HG03097 (cell line): ENCODE results near the gene ATE1.
"Not testable (repeated sequence)": the region's sequence is repeated elsewhere in the genome, so short reads cannot be mapped to it uniquely, and the experiment has no call there.

ENCODE experiments used
- ATAC-seq: cut with Tn5 transposase; IDR thresholded peaks from one replicate; pipeline ENCODE4 v1.9.1; 2021; ENCODE audit not compliant: unreplicated experiment, low FRiP score

ATE1 gene

DNA sequence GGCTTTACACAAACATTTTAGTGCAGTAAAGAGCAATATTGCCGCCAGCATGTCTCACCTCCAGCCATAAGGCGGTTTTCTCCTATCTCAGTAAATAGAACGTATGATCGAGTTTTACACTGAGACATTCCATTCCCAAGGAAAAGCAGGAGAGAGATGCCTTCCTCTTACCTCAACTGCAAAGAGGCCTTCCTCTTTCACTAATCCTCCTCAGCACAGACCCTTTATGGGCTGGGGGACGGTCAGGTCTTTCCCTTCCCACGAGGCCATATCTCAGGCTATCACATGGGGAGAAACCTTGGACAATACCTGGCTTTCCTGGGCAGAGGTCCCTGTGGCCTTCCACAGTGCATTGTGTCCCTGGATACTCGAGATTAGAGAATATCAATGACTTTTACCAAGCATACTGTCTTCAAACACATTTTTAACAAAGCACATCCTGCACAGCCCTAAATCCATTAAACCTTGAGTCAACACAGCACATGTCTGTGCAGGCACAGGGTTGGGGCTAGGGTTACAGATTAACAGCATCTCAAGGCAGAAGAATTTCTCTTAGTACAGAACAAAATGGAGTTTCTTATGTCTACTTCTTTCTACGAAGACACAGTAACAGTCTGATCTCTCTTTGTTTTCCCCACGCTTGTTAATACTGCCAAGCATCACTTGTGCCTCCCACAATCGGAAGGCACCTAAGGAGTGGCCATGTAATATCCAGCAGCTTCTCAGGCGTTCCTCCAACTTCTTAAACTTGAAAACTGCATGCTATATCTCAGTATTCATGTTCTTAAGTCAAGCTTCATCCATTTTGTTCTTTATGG, 2.6 kb upstream of the ATE1 start:
- ATAC-seq: not testable (repeated sequence)

DNA sequence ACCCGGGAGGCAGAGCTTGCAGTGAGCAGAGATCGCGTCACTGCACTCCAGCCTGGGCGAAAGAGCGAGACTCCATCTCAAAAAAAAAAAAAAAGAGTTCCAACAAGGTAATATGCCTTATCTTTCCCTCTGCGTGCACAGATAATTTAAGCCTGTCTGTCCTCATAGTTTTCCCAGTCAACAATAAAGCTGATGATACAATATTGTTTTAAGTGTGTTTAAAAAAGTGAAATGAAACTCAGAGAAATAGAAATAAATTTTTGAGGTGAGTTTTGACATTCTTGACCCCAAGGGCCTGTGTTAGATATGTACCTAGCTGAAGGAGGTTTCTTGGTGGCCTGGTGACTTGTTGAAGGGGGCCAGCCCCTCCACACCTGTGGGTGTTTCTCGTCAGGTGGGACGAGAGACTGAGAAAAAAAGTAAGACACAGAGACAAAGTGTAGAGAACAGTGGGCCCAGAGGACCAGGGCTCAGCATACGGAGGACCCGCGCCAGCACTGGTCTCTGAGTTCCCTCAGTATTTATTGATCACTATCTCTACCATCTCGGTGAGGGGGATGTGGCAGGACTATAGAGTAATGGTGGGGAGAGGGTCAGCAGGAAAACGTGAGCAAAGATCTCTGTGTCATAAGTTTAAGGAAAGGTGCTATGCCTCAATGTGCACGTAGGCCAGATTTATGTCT, 1.9 kb upstream of the ATE1 start:
- ATAC-seq: not testable (repeated sequence)

DNA sequence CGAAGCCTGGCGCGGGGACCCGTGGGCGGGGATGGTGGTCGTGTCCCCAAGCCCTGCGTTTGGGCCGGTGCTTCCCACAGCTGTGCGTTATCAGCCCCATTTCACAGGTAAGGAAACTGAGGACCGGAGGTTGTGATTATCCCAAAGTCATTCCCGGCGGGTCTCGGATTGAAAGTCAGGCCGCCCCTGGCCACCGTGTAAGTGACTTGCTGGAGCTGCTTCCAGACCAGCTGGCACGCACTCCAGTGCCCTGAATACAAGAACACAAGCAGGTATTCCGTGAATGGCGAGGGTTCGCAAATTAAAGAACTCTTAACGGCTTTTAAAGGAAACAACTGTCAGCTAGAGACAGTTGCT, 675 bp upstream of the ATE1 start:
- no peak for ATAC-seq

DNA sequence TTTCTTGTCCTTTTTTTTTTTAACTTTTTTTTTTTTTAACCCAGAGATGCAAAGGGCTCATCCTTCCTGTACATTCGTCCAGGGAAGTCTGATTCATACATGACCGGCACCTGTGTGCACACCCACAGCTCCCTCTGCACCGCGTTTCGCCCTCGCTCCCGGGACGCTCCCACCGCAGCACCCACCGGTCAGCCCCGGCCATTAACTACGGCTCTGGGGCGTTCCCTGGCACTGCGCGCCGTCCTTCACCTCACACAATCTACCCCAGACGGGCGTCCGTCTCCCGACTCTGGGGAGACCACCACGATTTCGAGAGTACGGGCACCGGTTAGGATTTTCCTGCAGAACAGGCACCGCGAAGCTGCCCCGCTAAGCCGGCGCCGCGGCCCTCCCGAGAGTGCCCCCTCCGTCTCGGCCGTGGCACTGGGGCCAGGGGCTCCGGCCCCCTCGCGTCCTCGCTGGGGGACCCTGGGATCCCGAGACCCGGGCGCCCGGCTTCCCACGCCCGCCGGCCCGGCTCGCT, 452 bp downstream of the ATE1 start:
- ATAC-seq: peak; percentile 51

DNA sequence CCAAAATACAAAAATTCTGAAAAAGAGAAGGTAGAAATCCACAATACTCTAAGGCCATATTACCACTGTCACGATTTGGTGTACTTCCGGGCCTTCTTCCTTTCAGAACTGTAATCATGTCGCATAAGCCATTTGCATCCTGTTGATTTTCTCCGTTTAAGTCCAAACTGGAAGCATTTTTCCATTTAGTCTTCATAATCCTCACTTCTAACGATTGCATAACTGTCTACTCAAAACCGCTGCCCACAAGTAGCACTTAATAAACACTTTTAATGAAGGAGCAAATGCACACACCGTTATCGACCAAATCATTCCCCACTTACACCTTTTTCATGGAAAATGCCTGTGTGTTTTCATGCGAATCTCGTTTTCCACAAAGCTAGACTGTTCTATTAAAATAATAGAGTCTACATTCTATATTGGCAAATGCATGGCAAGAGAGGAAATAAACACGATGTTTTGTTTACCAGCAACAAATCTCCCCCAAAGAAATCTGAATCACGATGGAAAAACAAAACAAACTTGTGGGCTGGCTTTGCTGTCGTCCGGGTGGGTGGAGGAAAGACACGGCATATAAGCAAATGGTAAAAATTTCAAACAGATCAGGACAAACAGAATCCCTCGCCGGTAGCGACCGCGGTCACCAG, 1.0 kb downstream of the ATE1 start:
- ATAC-seq: peak; percentile 7

DNA sequence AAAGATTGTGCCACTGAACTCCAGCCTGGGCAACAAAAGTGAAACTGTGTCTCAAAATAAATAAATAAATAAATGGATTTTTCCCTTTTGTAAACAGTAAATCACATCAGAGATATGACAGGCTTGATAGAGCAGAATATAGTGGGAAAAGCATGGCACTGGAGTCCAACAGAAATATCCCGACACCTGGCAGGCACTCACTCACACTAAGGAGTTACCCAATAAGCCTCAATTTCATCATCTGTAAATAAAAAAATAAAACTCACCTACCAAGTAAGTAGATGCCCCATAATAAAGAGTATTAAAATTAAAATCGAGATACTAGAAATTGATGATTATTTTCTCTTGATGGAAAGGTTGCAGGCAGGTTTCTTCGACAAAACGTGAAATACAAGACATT, 1.7 kb downstream of the ATE1 start:
- no peak for ATAC-seq

DNA sequence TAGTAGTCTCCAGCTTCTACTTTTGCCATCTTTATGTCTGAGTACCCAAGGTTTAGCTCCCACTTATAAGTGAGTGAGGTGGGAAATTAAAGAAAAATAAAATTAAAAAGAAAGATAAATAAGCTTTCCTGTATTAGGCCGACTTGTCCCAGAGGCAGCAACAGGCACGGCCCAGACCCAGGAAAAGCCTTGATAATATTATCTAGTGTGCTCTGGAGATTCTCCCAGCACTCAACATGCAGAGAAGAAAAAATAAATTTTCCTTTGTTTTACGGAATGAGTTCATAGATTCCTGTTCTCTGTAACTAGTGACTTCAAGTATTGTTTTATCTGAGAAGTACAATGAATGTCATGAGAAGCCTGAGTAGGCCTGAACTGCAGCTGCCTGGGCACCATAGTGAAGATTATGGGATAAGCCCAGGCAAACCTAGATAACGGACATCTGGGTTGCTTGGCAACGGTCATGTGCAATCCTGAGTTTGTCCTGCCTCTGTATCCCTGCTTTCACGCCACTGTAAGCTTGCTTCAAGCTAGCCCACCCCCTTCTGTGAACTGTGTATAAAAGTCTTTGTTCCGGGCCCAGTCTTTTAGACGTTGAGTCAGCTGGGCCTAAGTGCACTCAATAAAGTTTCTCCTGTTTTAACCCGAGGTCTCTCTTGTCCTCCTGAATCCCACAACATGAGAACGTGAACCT, 6.4 kb downstream of the ATE1 start:
- ATAC-seq: no peak

DNA sequence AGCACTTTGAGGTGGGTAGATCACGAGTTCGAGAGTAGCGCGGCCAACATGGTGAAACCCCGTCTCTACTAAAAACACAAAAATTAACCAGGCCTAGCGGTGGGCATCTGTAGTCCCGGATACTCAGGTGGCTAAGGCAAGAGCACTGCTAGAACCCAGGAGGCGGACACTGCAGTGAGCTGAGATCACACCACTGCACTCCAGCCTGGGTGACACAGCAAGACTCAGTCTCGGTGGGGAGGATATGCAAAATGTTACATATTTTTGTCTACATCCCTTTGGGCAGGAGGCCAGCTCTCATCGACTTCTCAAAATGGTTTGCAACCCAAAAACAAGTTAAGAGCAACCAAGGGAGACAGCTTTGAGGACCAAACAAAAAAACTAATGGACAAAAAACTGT, 8.2 kb downstream of the ATE1 start:
- ATAC-seq: no peak

DNA sequence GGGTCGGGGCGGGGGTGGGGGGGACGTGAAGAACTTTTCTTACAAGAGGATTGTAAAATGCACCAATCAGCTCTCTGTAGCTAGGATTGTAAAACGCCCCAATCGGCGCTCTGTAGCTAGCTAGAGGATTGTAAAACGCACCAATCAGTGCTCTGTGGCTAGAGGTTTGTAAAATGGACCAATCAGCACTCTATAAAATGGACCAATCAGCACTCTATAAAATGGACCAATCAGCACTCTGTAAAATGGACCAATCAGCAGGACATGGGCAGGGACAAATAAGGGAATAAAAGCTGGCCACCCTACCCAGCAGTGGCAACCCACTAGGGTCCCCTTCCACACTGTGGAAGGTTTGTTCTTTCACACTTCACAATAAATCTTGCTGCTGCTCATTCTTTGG, 9.0 kb downstream of the ATE1 start:
- not testable (repeated sequence) for ATAC-seq

DNA sequence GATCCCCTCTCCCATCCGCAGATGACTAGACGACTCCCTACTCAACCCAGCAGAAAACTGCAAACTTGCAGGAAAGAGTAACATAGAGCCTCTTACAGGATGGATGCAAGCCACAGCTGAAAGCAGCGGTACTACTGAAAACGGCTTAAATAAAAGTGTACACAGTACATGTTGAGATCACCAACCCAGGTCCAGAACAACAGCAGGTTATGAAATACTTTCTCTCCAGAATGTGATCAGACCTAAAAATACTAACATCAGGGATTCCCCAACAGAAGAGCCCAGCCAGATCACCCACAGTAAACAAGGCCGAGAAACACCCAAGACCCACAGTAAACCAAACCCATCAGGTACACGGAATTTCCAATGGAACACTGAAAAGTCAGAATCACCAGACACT, 13.2 kb downstream of the ATE1 start:
- ATAC-seq: no peak

DNA sequence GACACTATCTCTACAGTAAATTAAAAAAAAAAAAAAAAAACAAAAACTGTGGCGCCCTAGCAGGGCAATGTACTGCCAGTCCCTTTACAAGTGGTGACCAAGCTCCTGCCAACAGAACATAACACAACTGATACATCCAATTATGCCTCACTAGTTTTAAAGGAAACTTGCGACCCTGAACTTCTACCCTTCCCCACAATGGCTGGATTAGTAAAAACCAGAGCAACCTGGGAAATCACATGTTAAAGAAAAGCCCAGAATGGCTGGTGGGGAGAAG, 16.5 kb downstream of the ATE1 start:
- no peak for ATAC-seq

DNA sequence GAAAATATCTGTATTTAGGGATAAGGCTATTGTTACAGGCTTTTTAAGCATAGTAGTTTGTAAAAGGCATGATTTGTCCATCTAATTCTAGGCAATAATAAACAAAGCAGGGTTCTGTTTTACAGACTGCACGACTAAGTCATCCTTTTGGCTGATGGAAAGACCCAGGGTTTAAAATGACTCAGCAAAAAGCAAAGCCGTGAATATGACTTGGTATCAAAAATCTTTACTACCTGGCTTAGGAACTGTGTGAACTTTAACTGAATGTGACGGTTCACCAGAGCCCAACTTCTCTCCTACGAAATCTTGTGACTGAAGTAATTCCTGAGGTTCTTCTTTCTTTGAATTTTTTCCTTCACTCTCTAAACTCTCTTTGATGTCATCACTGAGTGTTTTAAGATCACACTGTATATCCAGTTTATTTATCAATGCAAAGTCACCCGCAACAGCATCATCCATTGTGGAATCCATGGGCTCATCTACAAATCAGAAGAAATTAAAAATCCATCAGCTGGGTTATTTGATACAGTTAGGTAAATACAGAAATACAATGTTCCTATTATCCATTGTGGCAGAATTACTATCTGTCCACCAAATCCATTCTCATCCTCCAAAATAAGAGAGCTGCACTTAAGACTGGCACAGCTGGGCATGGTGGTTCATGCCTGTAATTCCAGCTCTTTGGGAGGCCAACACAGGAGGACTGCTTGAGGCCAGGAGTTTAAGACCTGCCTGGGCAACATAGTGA, 17.0 kb downstream of the ATE1 start:
- no peak for ATAC-seq

DNA sequence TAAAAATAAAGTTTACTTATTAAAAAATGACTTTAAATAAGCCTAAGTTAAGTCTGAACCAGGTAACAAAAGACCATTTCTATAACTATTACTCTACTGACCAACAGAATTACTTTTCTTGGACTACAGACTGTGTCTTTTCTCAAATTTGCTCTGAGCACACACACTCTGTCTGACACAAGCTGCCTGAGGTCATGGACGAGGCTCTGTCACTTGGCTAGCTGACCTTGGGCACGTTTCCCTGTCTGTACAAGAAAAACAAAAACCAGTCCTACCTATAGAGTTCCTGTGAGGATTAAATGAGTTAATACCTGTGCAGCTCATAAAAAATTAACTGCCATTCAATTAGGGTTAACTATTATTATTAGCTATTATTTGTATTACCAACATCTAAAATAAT, 22.9 kb downstream of the ATE1 start:
- no peak for ATAC-seq

DNA sequence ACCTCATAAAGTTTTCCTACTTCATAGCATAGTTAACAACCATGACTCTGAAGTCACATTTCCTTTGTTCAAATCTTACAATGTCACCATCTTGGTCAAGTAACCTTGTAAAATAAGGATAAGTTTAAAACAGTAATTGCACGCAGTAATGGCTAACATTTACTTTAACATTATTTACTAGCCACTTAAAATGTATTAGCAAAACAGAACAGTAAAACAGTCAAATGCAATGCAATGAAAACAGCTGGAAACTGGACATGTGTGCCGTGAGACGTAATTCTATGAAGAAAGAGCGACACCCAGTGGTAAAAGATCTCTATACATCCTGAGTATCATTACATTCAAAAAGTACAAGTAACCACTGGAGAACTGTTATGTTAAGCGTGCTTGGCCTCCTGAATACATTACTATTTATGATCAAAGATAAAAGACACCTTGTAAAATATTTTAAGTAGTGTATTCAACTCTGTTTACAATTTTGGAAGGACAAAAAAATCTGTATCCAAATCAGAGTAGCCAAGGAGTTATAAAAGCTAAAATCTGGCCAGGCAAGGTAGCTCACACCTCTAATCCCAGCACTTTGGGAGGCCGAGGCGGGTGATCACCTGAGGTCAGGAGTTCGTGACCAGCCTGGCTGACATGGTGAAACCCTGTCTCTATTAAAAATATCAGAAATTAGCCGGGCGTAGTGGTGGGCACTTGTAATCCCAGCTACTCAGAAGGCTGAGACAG, 27.2 kb downstream of the ATE1 start:
- peak; percentile 63 for ATAC-seq

DNA sequence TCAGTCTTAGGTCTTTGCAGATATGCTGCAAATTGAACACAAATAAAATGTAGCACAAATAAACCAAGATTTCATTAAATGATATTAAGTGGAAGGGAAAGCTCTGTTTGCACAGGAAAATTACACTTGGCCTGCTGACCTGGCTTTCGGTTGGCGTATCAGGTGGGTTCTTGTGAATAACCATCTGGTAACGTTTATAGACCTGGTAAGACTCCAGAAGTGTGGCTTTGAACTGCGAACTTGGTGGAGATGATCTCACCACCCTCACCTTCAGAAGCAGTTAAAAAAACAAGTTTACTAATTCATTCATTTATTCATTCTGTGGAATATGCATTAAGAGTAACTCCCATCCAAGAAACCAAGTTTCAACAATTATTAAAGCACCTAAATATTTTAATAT, 28.1 kb downstream of the ATE1 start:
- ATAC-seq: no peak

DNA sequence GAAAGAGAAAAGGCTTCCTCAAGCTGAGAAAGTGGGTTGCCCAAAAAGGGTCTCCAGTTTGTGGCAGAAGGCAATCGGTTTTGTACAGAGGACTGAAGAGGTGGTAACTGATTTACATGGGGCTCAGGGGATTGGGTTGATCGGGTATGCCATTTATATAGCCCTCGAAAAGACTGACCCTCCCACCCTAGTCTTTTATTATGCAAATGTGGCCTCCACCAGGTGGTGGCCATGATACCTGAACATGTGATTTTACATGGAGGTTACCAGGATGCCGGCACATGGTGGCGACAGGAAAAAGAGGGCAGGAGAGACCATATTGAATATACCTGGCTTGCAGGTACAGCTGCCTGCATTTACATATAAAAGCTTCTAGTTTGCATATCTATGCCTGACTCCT, 36.7 kb downstream of the ATE1 start:
- no peak for ATAC-seq

DNA sequence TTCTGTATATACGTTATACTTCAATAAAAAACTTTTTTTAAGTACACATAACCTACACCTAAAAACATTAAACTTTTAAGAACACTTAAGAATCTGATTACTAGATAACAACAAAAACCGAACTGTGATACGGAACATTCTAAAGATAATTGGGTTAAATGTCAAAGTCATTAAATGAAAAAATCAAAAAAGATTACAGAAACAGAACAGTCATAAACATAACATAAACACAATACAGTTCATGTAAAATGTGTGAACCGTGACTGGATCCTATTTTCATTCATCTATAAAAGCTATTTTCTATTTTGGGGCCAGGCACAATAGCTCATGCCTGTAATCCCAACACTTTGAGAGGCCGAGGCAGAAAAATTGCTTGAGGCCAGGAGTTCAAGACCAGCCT, 38.6 kb downstream of the ATE1 start:
- no peak for ATAC-seq

DNA sequence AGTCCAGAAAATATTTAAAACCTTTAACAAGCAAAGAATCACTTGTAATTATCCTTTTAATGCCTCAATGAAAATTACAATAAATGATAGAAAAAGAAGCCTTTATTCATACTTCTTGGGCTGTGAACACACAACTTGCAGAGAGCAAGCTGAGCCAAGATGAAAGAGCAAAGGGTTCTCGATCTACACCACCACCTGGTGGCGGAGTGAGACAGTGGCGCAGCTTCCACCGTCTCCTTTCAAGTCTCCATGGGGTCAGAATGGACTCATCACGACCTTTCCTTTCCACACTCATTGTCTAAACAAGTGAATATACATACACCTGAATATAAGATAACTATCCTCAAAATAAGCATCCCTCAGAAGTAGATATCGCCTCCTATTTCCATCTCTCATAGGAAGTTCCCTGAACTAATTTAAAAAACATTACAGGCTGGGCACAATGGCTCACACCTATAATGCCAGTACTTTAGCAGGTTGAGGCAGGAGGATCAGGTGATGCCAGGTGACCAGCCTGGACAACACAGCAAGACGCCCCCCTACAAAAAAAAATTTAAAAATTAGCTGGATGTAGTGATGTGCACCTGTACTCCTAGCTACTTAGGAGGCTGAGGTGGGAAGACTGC, 40.7 kb downstream of the ATE1 start:
- no peak for ATAC-seq

DNA sequence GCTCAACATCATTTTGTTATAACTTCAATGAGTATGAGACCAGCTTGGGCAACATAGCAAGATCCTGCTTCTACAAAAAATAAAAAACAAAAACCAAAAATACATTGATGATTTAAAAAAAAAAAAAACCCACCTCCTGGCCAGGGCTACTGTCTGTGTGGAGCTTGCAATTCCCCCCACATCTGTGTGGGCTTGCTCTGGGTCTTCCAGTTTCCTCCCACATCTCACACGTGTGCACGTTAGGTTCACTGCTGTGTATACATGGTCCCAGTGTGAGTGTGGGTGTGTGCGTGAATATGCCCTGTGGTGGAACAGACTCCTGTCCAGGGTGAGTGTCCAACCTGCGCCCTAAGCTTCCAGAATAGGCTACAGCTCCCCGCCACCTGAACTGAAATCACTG, 41.6 kb downstream of the ATE1 start:
- no peak for ATAC-seq
